CD14-positive monocyte (primary cell): ENCODE results near the gene FCHO2. TPM values are rescaled to one million over a fixed set of nuclear protein-coding genes. Genes with fewer than 3 reads are reported as not detected.

ENCODE experiments used
- DNase-seq, 3 donors: peaks; one replicate each; pipeline ENCODE4 v3.0.0-alpha.2; 2011 to 2022
- H2AFZ ChIP-seq: 2 replicates; pipeline ENCODE4 v1.6.0; 2012; ENCODE audit warnings: mild to moderate bottlenecking, low read depth, low read length, inconsistent platforms; ENCODE audit not compliant: insufficient read depth, poor library complexity, severe bottlenecking
- H3K27ac ChIP-seq, 2 donors: 1 replicate in 1 of 2; 2 replicates in 1 of 2; pipeline ENCODE4 v1.5.1; 2012 to 2013; ENCODE audit warnings: low read length in 2 of 2, control low read depth in 1 of 2, inconsistent platforms in 1 of 2, low read depth in 1 of 2, mild to moderate bottlenecking in 1 of 2
- H3K27me3 ChIP-seq, 2 donors: one replicate each; pipeline versions ENCODE4 v1.6.0 to v1.6.1; 2011 to 2013; ENCODE audit warnings: low read length in 2 of 2; ENCODE audit not compliant: control insufficient read depth in 2 of 2, insufficient read depth in 2 of 2
- H3K36me3 ChIP-seq, 2 donors: replicated peaks in 1 of 2; 1 replicate in 1 of 2; 2 replicates in 1 of 2; pipeline versions ENCODE4 v1.5.1 to v1.6.1; 2012 to 2013; ENCODE audit warnings: low read length in 2 of 2, control low read depth in 1 of 2, inconsistent platforms in 1 of 2, mild to moderate bottlenecking in 1 of 2; ENCODE audit not compliant: insufficient read depth in 2 of 2, control insufficient read depth in 1 of 2
- H3K4me1 ChIP-seq, 2 donors: 1 replicate in 1 of 2; 2 replicates in 1 of 2; pipeline versions ENCODE4 v1.5.1 to v1.6.1; 2012 to 2013; ENCODE audit warnings: low read length in 2 of 2, control low read depth in 1 of 2, inconsistent platforms in 1 of 2, mild to moderate bottlenecking in 1 of 2, moderate library complexity in 1 of 2; ENCODE audit not compliant: insufficient read depth in 2 of 2, control insufficient read depth in 1 of 2
- H3K4me2 ChIP-seq: replicated peaks from 2 replicates; pipeline ENCODE3; 2012; ENCODE audit warnings: low read length, moderate library complexity, mild to moderate bottlenecking; ENCODE audit not compliant: poor library complexity, severe bottlenecking; ENCODE audit errors: extremely low read depth
- H3K4me3 ChIP-seq, 3 experiments: fragments of 200-600 bp in 1 of 3; sonication (generic) in 1 of 3; replicated peaks in 1 of 3; 1 replicate in 2 of 3; 2 replicates in 1 of 3; pipeline ENCODE4 v1.5.1; 2011 to 2013; ENCODE audit warnings: low read length in 3 of 3, mild to moderate bottlenecking in 3 of 3, control low read depth in 2 of 3, low read depth in 2 of 3, inconsistent platforms in 1 of 3, moderate library complexity in 1 of 3
- H3K79me2 ChIP-seq: 2 replicates; pipeline ENCODE4 v1.6.0; 2012; ENCODE audit warnings: mild to moderate bottlenecking, control low read depth, inconsistent platforms, low read length, moderate library complexity; ENCODE audit not compliant: insufficient read depth
- H3K9ac ChIP-seq: 2 replicates; pipeline ENCODE4 v1.6.0; 2017; ENCODE audit warnings: low read length, mild to moderate bottlenecking; ENCODE audit not compliant: insufficient read depth, poor library complexity, severe bottlenecking
- H3K9me3 ChIP-seq, 2 donors: replicated peaks in 1 of 2; 1 replicate in 1 of 2; 2 replicates in 1 of 2; pipeline versions ENCODE4 v1.5.1 to v1.6.1; 2012 to 2013; ENCODE audit warnings: low read length in 2 of 2, control low read depth in 1 of 2; ENCODE audit not compliant: control insufficient read depth in 1 of 2, insufficient read depth in 1 of 2
- H4K20me1 ChIP-seq: 2 replicates; pipeline ENCODE4 v1.6.0; 2012; ENCODE audit warnings: mild to moderate bottlenecking, low read length, control low read depth, moderate library complexity; ENCODE audit not compliant: insufficient read depth
- H3K27ac Mint-ChIP-seq, 7 donors: one replicate each; pipeline ENCODE4 v1.8.0; 2020; ENCODE audit warnings: mild to moderate bottlenecking in 7 of 7, mixed read lengths in 7 of 7, moderate library complexity in 6 of 7, inconsistent platforms in 2 of 7
- H3K27me3 Mint-ChIP-seq, 3 donors: one replicate each; pipeline ENCODE4 v1.8.0; 2021 to 2022; ENCODE audit warnings: low read depth in 3 of 3, mild to moderate bottlenecking in 3 of 3, mixed read lengths in 3 of 3, moderate library complexity in 3 of 3, inconsistent platforms in 1 of 3
- H3K36me3 Mint-ChIP-seq, 2 donors: one replicate each; pipeline ENCODE4 v1.8.0; 2020; ENCODE audit warnings: mixed read lengths in 2 of 2, inconsistent platforms in 1 of 2, mild to moderate bottlenecking in 1 of 2
- H3K4me1 Mint-ChIP-seq: one replicate; pipeline ENCODE4 v1.8.0; 2020; ENCODE audit warnings: mild to moderate bottlenecking, mixed read lengths
- H3K4me3 Mint-ChIP-seq, 2 donors: one replicate each; pipeline ENCODE4 v1.8.0; 2020; ENCODE audit warnings: mild to moderate bottlenecking in 2 of 2, mixed read lengths in 2 of 2, moderate library complexity in 1 of 2
- H3K9me3 Mint-ChIP-seq, 7 donors: one replicate each; pipeline ENCODE4 v1.8.0; 2020 to 2022; ENCODE audit warnings: mixed read lengths in 7 of 7, mild to moderate bottlenecking in 6 of 7, moderate library complexity in 6 of 7, inconsistent platforms in 2 of 7
- WGBS: methylation state at CpG from one replicate; pipeline ENCODE4 v1.1.5; 2013; ENCODE audit warnings: missing lambda C conversion rate; ENCODE audit not compliant: insufficient coverage; 5-methylcytosine and 5-hydroxymethylcytosine counted together
- intact Hi-C, 2 donors: fragments of 100-400 bp; cut with micrococcal nuclease; formaldehyde crosslinking; loops; one replicate each; pipeline versions ENCODE4 v1.15.0 to v1.15.1; 2023
- polyA plus RNA-seq, 3 donors: library from polyadenylated mRNA; depleted of rRNA in 1 of 3; unstranded in 2 of 3; stranded (reverse) in 1 of 3; fragments of 300-500 nt in 2 of 3; fragments of >200 nt in 1 of 3; fragmentation: Illumina TruSeq in 2 of 3; gene quantifications; 1 replicate in 2 of 3; 2 replicates in 1 of 3; pipeline ENCODE4 v1.2.3, GENCODE V29; 2012 to 2021
- TF ChIP-seq, protein P1 (sequence below): fragments of 200-600 bp; IDR thresholded peaks from one replicate; pipeline ENCODE4 v1.8.0; 2022; ENCODE audit warnings: antibody characterized with exemption, mild to moderate bottlenecking

FCHO2 gene
- polyA plus RNA-seq, 3 donors = 8.3 to 10.1 (median 9.9) TPM

DNA sequence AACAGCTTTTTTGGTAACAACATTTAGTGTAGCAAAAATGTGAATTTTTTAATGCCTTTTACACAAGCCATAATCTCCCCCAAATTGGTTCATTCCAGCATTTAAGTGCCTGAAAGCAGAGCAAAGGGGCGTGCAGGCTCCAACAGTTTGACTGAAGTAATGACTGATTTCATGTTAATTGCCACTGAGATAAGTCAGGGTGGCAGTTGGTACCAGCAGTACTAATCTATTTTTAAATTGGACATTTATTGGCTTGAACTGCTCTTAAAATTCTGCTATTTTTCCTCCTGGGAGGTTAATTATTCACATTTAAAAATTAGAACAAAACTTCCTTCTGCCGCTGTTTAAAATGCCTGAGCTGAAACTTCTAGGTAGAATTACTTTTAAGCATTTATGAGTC is 176.9 kb downstream of the FCHO2 start:
- Mint-ChIP-seq H3K36me3 (no peaks in the 10 kb centered on the region), H3K27ac (no peak overlapping the region), H3K4me3 (no peak overlapping the region), H3K27me3 (peaks cover 35 to 86% (median 59%) of the 10 kb centered on the region in 3 donors), H3K9me3 (peaks cover 0 to 4% (median 0%) of the 10 kb centered on the region in 7 donors), H3K4me1 (no peaks in the 10 kb centered on the region)
- Histone ChIP-seq H3K9me3 (no peaks in the 10 kb centered on the region), H3K27me3 (peaks cover 12 to 86% of the 10 kb centered on the region in 2 donors), H3K4me3 (no peak overlapping the region), H3K9ac (no peak overlapping the region), H4K20me1 (no peaks in the 10 kb centered on the region), H3K36me3 (no peaks in the 10 kb centered on the region), H3K79me2 (no peaks in the 10 kb centered on the region), H3K4me1 (no peaks in the 10 kb centered on the region), H2AFZ (no peak overlapping the region), H3K27ac (no peak overlapping the region), H3K4me2 (no peak overlapping the region)
- intact Hi-C loops = no loop called here
- no peak for DNase-seq
- WGBS = no CpG with 5 or more reads among the region's 2 CpGs
- TF ChIP-seq, protein P1, sequence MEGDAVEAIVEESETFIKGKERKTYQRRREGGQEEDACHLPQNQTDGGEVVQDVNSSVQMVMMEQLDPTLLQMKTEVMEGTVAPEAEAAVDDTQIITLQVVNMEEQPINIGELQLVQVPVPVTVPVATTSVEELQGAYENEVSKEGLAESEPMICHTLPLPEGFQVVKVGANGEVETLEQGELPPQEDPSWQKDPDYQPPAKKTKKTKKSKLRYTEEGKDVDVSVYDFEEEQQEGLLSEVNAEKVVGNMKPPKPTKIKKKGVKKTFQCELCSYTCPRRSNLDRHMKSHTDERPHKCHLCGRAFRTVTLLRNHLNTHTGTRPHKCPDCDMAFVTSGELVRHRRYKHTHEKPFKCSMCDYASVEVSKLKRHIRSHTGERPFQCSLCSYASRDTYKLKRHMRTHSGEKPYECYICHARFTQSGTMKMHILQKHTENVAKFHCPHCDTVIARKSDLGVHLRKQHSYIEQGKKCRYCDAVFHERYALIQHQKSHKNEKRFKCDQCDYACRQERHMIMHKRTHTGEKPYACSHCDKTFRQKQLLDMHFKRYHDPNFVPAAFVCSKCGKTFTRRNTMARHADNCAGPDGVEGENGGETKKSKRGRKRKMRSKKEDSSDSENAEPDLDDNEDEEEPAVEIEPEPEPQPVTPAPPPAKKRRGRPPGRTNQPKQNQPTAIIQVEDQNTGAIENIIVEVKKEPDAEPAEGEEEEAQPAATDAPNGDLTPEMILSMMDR = no peak

DNA sequence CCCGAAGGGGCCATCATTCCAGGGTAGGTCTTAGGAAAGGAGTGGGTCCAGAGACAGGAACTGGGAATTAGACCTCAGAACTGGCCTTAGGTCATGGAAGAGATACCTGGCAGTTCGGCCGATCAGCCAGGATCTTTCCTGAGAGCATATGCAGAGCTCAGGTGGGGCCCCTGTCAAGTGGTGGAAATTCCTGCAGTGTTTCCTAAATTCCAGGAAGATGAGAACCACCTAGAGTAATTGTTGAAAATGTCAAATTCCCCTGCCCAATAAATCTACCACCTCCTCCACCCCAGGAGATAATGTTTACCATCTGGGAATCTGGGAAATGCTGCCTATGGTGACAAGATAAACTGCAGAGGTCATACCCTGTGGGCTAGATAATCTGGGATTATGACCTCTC is 179.2 kb downstream of the FCHO2 start:
- TF ChIP-seq, protein P1 = no peak
- H3K36me3 Mint-ChIP-seq = no peaks in the 10 kb centered on the region
- no peaks in the 10 kb centered on the region for H3K4me1 ChIP-seq
- no peak overlapping the region for H3K4me3 ChIP-seq
- H3K36me3 ChIP-seq = no peaks in the 10 kb centered on the region
- H3K27ac Mint-ChIP-seq = no peak overlapping the region
- peaks cover 0 to 4% (median 0%) of the 10 kb centered on the region in 7 donors for H3K9me3 Mint-ChIP-seq
- H3K27me3 ChIP-seq = peaks cover 14 to 78% of the 10 kb centered on the region in 2 donors
- H3K27ac ChIP-seq = no peak overlapping the region
- no peaks in the 10 kb centered on the region for H3K79me2 ChIP-seq
- H3K9ac ChIP-seq = no peak overlapping the region
- WGBS = 88% methylated on average over 3 of the region's 3 CpGs
- no peak for DNase-seq
- H3K9me3 ChIP-seq = no peaks in the 10 kb centered on the region
- peaks cover 43 to 78% (median 57%) of the 10 kb centered on the region in 3 donors for H3K27me3 Mint-ChIP-seq
- H2AFZ ChIP-seq = no peak overlapping the region
- H4K20me1 ChIP-seq = no peaks in the 10 kb centered on the region
- H3K4me1 Mint-ChIP-seq = no peaks in the 10 kb centered on the region
- no peak overlapping the region for H3K4me2 ChIP-seq
- intact Hi-C loops = no loop called here
- H3K4me3 Mint-ChIP-seq = peak overlapping the region in 1 of 2 donors; percentile 37
